Spleen (tissue), 7 donors: ENCODE measurements around the gene ALOX12B.

Experiments used
- POLR2A ChIP-seq, 3 donors: fragments of 450-650 bp; IDR thresholded peaks; one replicate each; pipeline ENCODE4 v1.5.1; 2017; ENCODE audit warnings: antibody characterized with exemption in 3 of 3, mild to moderate bottlenecking in 1 of 3
- TF ChIP-seq, protein P1 (sequence below), 11 experiments: fragments of 200-600 bp in 7 of 11; fragments of 450-650 bp in 4 of 11; sonication (generic) in 4 of 11; IDR thresholded peaks in 8 of 11; conservative IDR thresholded peaks in 3 of 11; 1 replicate in 7 of 11; 2 replicates in 4 of 11; pipeline versions ENCODE4 v1.4.0 to v1.8.0; 2016 to 2021; ENCODE audit warnings: antibody characterized with exemption in 11 of 11, inconsistent platforms in 4 of 11, mild to moderate bottlenecking in 1 of 11
- donor health status: DM: no; HTN: no; CAD: no; lungs with moderate emphysema.
- donor health status: DM: no; HTN: no; CAD: no.
- donor health status: DM: no; HTN: no; CAD: no.

DNA sequence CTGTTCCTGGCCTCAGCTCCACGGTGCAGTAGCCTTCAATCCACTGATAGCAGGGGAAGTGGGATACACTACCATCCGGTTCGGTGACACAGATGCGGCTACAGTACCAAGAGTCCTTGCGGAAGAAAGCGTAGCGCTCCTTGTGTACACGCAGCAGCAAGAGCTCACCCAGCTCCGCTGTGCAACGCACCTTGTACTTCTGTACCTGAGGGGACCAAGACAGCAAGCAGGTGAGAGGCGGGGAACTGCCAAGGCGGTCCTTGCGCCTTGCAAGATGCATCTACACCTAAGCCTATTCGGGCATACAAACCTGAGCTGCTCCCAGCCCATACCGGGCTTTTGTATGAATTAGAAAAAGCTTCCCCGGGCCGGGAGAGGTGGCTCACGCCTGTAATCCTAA, 29.3 kb upstream of the ALOX12B start:
- TF ChIP-seq, protein P1, sequence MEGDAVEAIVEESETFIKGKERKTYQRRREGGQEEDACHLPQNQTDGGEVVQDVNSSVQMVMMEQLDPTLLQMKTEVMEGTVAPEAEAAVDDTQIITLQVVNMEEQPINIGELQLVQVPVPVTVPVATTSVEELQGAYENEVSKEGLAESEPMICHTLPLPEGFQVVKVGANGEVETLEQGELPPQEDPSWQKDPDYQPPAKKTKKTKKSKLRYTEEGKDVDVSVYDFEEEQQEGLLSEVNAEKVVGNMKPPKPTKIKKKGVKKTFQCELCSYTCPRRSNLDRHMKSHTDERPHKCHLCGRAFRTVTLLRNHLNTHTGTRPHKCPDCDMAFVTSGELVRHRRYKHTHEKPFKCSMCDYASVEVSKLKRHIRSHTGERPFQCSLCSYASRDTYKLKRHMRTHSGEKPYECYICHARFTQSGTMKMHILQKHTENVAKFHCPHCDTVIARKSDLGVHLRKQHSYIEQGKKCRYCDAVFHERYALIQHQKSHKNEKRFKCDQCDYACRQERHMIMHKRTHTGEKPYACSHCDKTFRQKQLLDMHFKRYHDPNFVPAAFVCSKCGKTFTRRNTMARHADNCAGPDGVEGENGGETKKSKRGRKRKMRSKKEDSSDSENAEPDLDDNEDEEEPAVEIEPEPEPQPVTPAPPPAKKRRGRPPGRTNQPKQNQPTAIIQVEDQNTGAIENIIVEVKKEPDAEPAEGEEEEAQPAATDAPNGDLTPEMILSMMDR (IDR thresholded peaks at IDR 0.05 in 8 of 11, conservative IDR thresholded peaks at IDR 0.05 in 3 of 11): no peak
- no peak for TF ChIP-seq POLR2A (IDR thresholded peaks at IDR 0.05)
